Transverse colon (tissue), 3 donors: Measurements from ENCODE around the gene PPP1R13B.

Experiments
- CTCF ChIP-seq, 5 experiments: fragments of 200-600 bp in 3 of 5; fragments of 450-650 bp in 2 of 5; sonication (generic) in 3 of 5; IDR thresholded peaks; 1 replicate in 2 of 5; 2 replicates in 3 of 5; pipeline ENCODE4 v1.5.1; 2016 to 2017; ENCODE audit warnings: antibody characterized with exemption in 5 of 5, inconsistent platforms in 3 of 5, mild to moderate bottlenecking in 2 of 5, moderate library complexity in 1 of 5
- EP300 ChIP-seq: sonication (generic); formaldehyde crosslinking; IDR thresholded peaks from one replicate; pipeline ENCODE4 v1.6.1; 2017; ENCODE audit warnings: antibody characterized with exemption, low read depth
- POLR2A ChIP-seq: fragments of 450-650 bp; IDR thresholded peaks from one replicate; pipeline ENCODE4 v1.6.1; 2016; ENCODE audit warnings: antibody characterized with exemption, mild to moderate bottlenecking, moderate library complexity

DNA sequence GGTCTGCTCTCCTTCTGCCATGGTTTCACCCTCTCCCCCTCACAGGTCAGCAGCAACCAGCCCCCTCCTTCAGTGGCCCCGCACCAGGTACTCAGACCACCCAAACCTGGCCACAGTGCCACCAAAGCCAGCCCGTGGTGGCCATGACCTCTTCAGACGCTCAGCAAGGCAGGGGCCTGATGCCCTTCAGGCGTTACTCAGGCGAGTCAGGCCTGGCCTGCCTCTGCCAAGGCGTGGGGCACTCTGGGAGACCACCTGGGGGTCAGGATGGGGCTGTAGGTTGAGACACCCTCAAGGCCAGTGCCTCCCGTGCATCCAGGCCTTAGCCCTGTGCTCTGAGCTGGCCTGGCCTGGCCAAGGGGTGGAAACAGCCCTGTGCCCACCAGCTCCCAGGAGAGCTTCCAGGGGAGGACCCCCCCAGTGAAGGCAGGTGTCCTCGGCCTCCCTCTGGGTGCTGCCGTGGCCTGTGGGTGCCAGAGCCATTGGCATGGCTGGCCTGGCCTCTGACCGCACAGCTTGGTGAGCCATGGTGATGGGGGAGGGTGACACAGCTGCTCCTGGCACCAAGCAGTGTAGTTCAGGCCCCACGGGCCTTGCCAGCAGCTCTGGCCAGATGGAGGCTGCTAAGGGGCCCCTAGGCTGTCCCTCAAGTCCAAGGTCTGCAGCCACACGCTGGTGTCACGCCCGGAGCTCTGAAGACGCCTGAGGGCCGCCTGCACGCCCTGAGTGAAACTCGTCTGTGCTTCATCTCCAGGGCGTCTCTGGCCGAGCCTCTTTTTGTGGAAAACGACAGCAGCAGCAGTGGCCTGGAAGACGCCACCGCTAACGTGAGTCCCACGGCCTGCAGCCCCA lies 147.2 kb downstream of the PPP1R13B start:
- TF ChIP-seq CTCF (IDR thresholded peaks at IDR 0.05) (no peak), POLR2A (no peak), EP300 (no peak)
